Endothelial cell of umbilical vein (primary cell): ENCODE results near the gene MAPKAPK2. TPM values are rescaled to one million over a fixed set of nuclear protein-coding genes. Genes with fewer than 3 reads are reported as not detected.

Experiments used
- BruUV-seq: library from RNA; stranded (reverse); fragments of 400-500 nt; replicated peaks from 2 replicates; lab custom pipeline; 2021; lab: Mats Ljungman, UMichigan
- CTCF ChIA-PET: fragments of 300-600, 350-600 bp; sonication (Branson Sonifier 250); formaldehyde crosslinking; loops from one replicate; lab custom pipeline; 2021; ENCODE audit warnings: antibody characterized with exemption, inconsistent platforms; lab: Charles Lee
- POLR2A ChIA-PET: fragments of 300-600, 350-600 bp; sonication (Branson Sonifier 250); formaldehyde crosslinking; loops from one replicate; lab custom pipeline; 2021; ENCODE audit warnings: antibody characterized with exemption, inconsistent platforms; lab: Charles Lee
- DNase-seq: peaks from one replicate; pipeline ENCODE4 v3.0.0-alpha.2; 2011; ENCODE audit warnings: low read depth, low spot score
- FAIRE-seq: peaks from 2 replicates; lab custom pipeline; 2011; peaks lifted over from hg19 to GRCh38; lab: Jason Lieb, UNC
- H2AFZ ChIP-seq: 2 replicates; pipeline ENCODE4 v1.6.0; 2012; ENCODE audit warnings: low read depth, low read length, control low read depth, inconsistent platforms
- H3K27ac ChIP-seq: 2 replicates; pipeline ENCODE4 v1.5.1; 2011; ENCODE audit warnings: low read depth, mild to moderate bottlenecking, control low read depth, low read length, moderate library complexity; ENCODE audit not compliant: insufficient read depth
- H3K27me3 ChIP-seq, 2 experiments: 2 replicates each; pipeline versions ENCODE4 v1.6.0 to v1.6.1; 2011; ENCODE audit warnings: low read length in 2 of 2, mixed read lengths in 1 of 2; ENCODE audit not compliant: control insufficient read depth in 2 of 2, insufficient read depth in 2 of 2
- H3K36me3 ChIP-seq, 2 experiments: 2 replicates in 1 of 2; 3 replicates in 1 of 2; pipeline ENCODE4 v1.5.1; 2011; ENCODE audit warnings: low read length in 2 of 2, mild to moderate bottlenecking in 1 of 2, moderate library complexity in 1 of 2; ENCODE audit not compliant: control insufficient read depth in 2 of 2, insufficient read depth in 2 of 2; ENCODE audit errors: extremely low read depth in 1 of 2
- H3K4me1 ChIP-seq: 3 replicates; pipeline ENCODE4 v1.5.1; 2011; ENCODE audit warnings: mild to moderate bottlenecking, low read length; ENCODE audit not compliant: control insufficient read depth, insufficient read depth; ENCODE audit errors: extremely low read depth
- H3K4me2 ChIP-seq: 2 replicates; pipeline ENCODE4 v1.6.1; 2011; ENCODE audit warnings: low read length, control low read depth, mixed read lengths; ENCODE audit not compliant: insufficient read depth
- H3K4me3 ChIP-seq, 3 experiments: fragments of 200-600 bp in 1 of 3; sonication (generic), shearing (Covaris generic) in 1 of 3; replicated peaks in 1 of 3; 2 replicates each; pipeline ENCODE4 v1.5.1; 2011 to 2016; ENCODE audit warnings: control low read depth in 3 of 3, low read length in 3 of 3, mild to moderate bottlenecking in 2 of 3, inconsistent platforms in 1 of 3, low read depth in 1 of 3, moderate library complexity in 1 of 3; ENCODE audit not compliant: insufficient read depth in 1 of 3
- H3K79me2 ChIP-seq: 2 replicates; pipeline ENCODE4 v1.6.0; 2012; ENCODE audit warnings: low read length, inconsistent platforms; ENCODE audit not compliant: control insufficient read depth, insufficient read depth
- H3K9ac ChIP-seq: replicated peaks from 2 replicates; pipeline ENCODE3; 2011; ENCODE audit warnings: low read length, control low read depth; ENCODE audit not compliant: insufficient read depth; ENCODE audit errors: extremely low read depth
- H3K9me1 ChIP-seq: replicated peaks from 3 replicates; pipeline ENCODE4 v1.6.0; 2011; ENCODE audit warnings: mild to moderate bottlenecking, low read length; ENCODE audit not compliant: control insufficient read depth, insufficient read depth; ENCODE audit errors: extremely low read depth
- H3K9me3 ChIP-seq: replicated peaks from 2 replicates; pipeline ENCODE4 v1.5.1; 2012; ENCODE audit warnings: low read length, inconsistent platforms; ENCODE audit not compliant: control insufficient read depth, insufficient read depth
- H4K20me1 ChIP-seq: replicated peaks from 2 replicates; pipeline ENCODE3; 2011; ENCODE audit warnings: mild to moderate bottlenecking, low read length; ENCODE audit not compliant: control insufficient read depth, insufficient read depth; ENCODE audit errors: extremely low read depth
- CTCF ChIP-seq, 2 donors: IDR thresholded peaks; 1 replicate in 1 of 2; 2 replicates in 1 of 2; pipeline ENCODE4 v1.5.1; 2011; ENCODE audit warnings: low read length in 2 of 2, mild to moderate bottlenecking in 2 of 2, moderate library complexity in 2 of 2, control low read depth in 1 of 2, inconsistent platforms in 1 of 2, low read depth in 1 of 2; ENCODE audit not compliant: insufficient read depth in 1 of 2; ENCODE audit errors: extremely low read depth in 1 of 2
- EZH2 ChIP-seq: IDR thresholded peaks from 2 replicates; pipeline ENCODE4 v1.6.1; 2012; ENCODE audit warnings: borderline replicate concordance, low read depth, mild to moderate bottlenecking, moderate library complexity, low read length, inconsistent platforms; ENCODE audit not compliant: severe bottlenecking
- FOS ChIP-seq: IDR thresholded peaks from 2 replicates; pipeline ENCODE4 v1.6.1; 2011; ENCODE audit warnings: mild to moderate bottlenecking, low read length, moderate library complexity, borderline replicate concordance; ENCODE audit not compliant: insufficient read depth
- GATA2 ChIP-seq: IDR thresholded peaks from 2 replicates; pipeline ENCODE4 v1.7.0; 2011; ENCODE audit warnings: low read depth, mild to moderate bottlenecking, moderate library complexity, mixed read lengths, low read length; ENCODE audit not compliant: insufficient read length, insufficient read depth
- JUN ChIP-seq: IDR thresholded peaks from 2 replicates; pipeline ENCODE4 v1.6.1; 2011; ENCODE audit warnings: borderline replicate concordance, low read depth; ENCODE audit not compliant: insufficient read length, insufficient read depth
- MAX ChIP-seq: IDR thresholded peaks from 2 replicates; pipeline ENCODE4 v1.6.1; 2011; ENCODE audit not compliant: insufficient read depth, insufficient read length
- MYC ChIP-seq: IDR thresholded peaks from one replicate; pipeline ENCODE4 v1.6.1; 2011; ENCODE audit warnings: mild to moderate bottlenecking, low read depth, low read length
- POLR2A ChIP-seq: IDR thresholded peaks from 2 replicates; pipeline ENCODE4 v1.6.1; 2012; ENCODE audit warnings: low read depth, mild to moderate bottlenecking, control low read depth, low read length
- POLR2AphosphoS5 ChIP-seq: IDR thresholded peaks from 2 replicates; pipeline ENCODE4 v1.6.1; 2012; ENCODE audit warnings: low read depth, mild to moderate bottlenecking, control low read depth, low read length, moderate library complexity; ENCODE audit not compliant: insufficient read depth
- dilution Hi-C: fragments of 300-500 bp; cut with MboI; formaldehyde crosslinking; loops from one replicate; pipeline ENCODE4 v1.15.0; 2019; ENCODE audit warnings: low sequenced_read_pairs; ENCODE audit not compliant: extremely low pct_ligation_motif_present
- intact Hi-C: fragments of 100-400 bp; cut with micrococcal nuclease; formaldehyde crosslinking; loops from one replicate; pipeline ENCODE4 v1.10.0; 2022
- polyA plus RNA-seq, 4 experiments: library from polyadenylated mRNA; depleted of rRNA in 3 of 4; stranded (reverse) in 3 of 4; unstranded in 1 of 4; fragments of >200 nt; gene quantifications; 2 replicates each; pipeline versions ENCODE4 v1.2.1 to v1.2.3, GENCODE V29; 2011 to 2012; ENCODE audit warnings: missing spikeins in 1 of 4
- total RNA-seq: library from RNA; stranded (reverse); gene quantifications from 2 replicates; pipeline ENCODE4 v1.2.3, GENCODE V29; 2021

Gene MAPKAPK2
- total and polyA plus RNA-seq, 2 donors (not counting 3 experiments of a cell fraction or from before 2014, with no cell fraction given) = 52.9 to 69.1 TPM

- BruUV-seq = no TSS peak
- POLR2A ChIA-PET = interaction anchor here (0.6 kb wide), 1 partner anchor 698 kb away, joined by 4 read pairs; no protein-coding TSS in a partner anchor
These were observed 54.8 kb downstream of the MAPKAPK2 start for GRCh38 chr1:206739411-206740076.

More at GRCh38 chr1:206739411-206740076, 54.8 kb downstream of the MAPKAPK2 start:
- Histone ChIP-seq H3K36me3 (no peaks in the 10 kb centered on the region), H3K9me3 (no peaks in the 10 kb centered on the region), H3K4me3 (no peak overlapping the region), H3K27me3 (peaks cover 2 to 4% of the 10 kb centered on the region in 2 experiments), H3K9ac (no peak overlapping the region), H3K4me2 (no peak overlapping the region), H3K4me1 (peaks cover 13% of the 10 kb centered on the region), H2AFZ (no peak overlapping the region), H3K79me2 (no peaks in the 10 kb centered on the region), H3K27ac (no peak overlapping the region), H4K20me1 (no peaks in the 10 kb centered on the region), H3K9me1 (no peaks in the 10 kb centered on the region)
- intact Hi-C loops = no loop called here
- no peak for TF ChIP-seq EZH2
- no peak for TF ChIP-seq GATA2
- no peak for TF ChIP-seq POLR2AphosphoS5
- TF ChIP-seq FOS = no peak
- no peak for TF ChIP-seq JUN
- TF ChIP-seq MYC = no peak
- no peak for TF ChIP-seq MAX
- TF ChIP-seq POLR2A = no peak
- no peak for TF ChIP-seq CTCF (IDR thresholded peaks at IDR 0.05; ENCODE audit: extremely low read depth in 1 of 2, insufficient read depth in 1 of 2, low read depth in 1 of 2, low read length in 2 of 2)
- no peak for FAIRE-seq
- DNase-seq = no peak
- dilution Hi-C loops = no loop called here
- CTCF ChIA-PET = interaction anchor here (1.3 kb wide), 1 partner anchor 173 kb away, joined by 8 read pairs; no protein-coding TSS in a partner anchor
